SK-N-MC (cell line): ENCODE measurements around the gene JAZF1.

Experiments
- FOXP2 ChIP-seq: optimal IDR thresholded peaks from 2 replicates; pipeline ENCODE3; 2011; ENCODE audit warnings: mild to moderate bottlenecking, moderate library complexity; ENCODE audit not compliant: insufficient read depth; ENCODE audit errors: extremely low read length, control extremely low read depth
- POLR2AphosphoS5 ChIP-seq: IDR thresholded peaks from 2 replicates; pipeline ENCODE4 v1.6.1; 2012; ENCODE audit warnings: mild to moderate bottlenecking, low read depth, low read length, borderline replicate concordance

DNA sequence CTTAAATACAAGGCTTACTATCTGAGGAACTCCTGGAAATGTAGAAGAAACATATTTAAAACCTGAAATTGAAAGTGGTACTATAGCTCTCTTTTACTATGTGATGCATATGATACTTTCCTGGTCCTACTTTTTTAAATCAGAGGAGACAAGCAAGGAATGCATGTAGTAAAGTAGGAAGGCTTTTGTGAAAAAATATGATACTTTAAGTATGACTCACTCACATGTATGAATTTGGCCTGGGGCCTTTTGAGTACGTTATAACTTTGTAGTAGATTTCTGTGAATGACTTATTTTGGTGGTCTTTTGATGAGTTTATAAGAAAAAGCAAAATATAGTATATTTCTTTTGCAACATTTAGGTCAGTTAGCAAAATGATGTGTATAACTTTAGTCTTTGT is 386.8 kb downstream of the JAZF1 start:
- TF ChIP-seq POLR2AphosphoS5 (no peak), FOXP2 (no peak)
